GM19035 (cell line): Measurements from ENCODE around the gene NODAL.

Source experiments
- ATAC-seq: cut with Tn5 transposase; IDR thresholded peaks from one replicate; pipeline ENCODE4 v1.9.1; 2021; ENCODE audit not compliant: unreplicated experiment

The NODAL gene

GRCh38 chr10:70465278-70465677 is 23.8 kb upstream of the NODAL start:
- ATAC-seq: no peak

- ATAC-seq: no peak
Observed at GRCh38 chr10:70462349-70462984, 21.0 kb upstream of the NODAL start.

GRCh38 chr10:70461397-70462348 is 20.2 kb upstream of the NODAL start:
- no peak for ATAC-seq

GRCh38 chr10:70459774-70460490 is 18.5 kb upstream of the NODAL start:
- ATAC-seq: no peak

- no peak for ATAC-seq
Observed at GRCh38 chr10:70459061-70459773, 17.7 kb upstream of the NODAL start.

- ATAC-seq: no peak
Observed at GRCh38 chr10:70458329-70459060, 17.0 kb upstream of the NODAL start.

GRCh38 chr10:70457759-70458305 is 16.4 kb upstream of the NODAL start:
- ATAC-seq: no peak

GRCh38 chr10:70456164-70456563 is 14.7 kb upstream of the NODAL start:
- ATAC-seq: no peak

- ATAC-seq: no peak
Observed at GRCh38 chr10:70455213-70455630, 13.7 kb upstream of the NODAL start.

- ATAC-seq: no peak
Observed at GRCh38 chr10:70448236-70448635, 6.8 kb upstream of the NODAL start.

- ATAC-seq: no peak
Observed at GRCh38 chr10:70445718-70446657, 4.5 kb upstream of the NODAL start.

- no peak for ATAC-seq
Observed at GRCh38 chr10:70444744-70445143, 3.3 kb upstream of the NODAL start.

GRCh38 chr10:70442332-70442988 is 979 bp upstream of the NODAL start:
- ATAC-seq: no peak

GRCh38 chr10:70441895-70442309 is 421 bp upstream of the NODAL start:
- ATAC-seq: no peak

GRCh38 chr10:70440296-70441160 is 953 bp downstream of the NODAL start:
- no peak for ATAC-seq

- ATAC-seq: no peak
Observed at GRCh38 chr10:70437721-70438120, 3.8 kb downstream of the NODAL start.
